CD4-positive, alpha-beta T cell treated with Interleukin-17A for 4 hours (primary cell): ENCODE data around the gene COL27A1.

Experiments
- DNase-seq: peaks from one replicate; pipeline ENCODE4 v3.0.0-alpha.2; 2020; ENCODE audit warnings: mixed read lengths

The COL27A1 gene

GRCh38 chr9:114229295-114229694 is 74.0 kb downstream of the COL27A1 start:
- no peak for DNase-seq

- DNase-seq: no peak
Observed at GRCh38 chr9:114230068-114230467, 74.7 kb downstream of the COL27A1 start.

- no peak for DNase-seq
Observed at GRCh38 chr9:114231273-114231672, 75.9 kb downstream of the COL27A1 start.

- no peak for DNase-seq
Observed at GRCh38 chr9:114231719-114232449, 76.5 kb downstream of the COL27A1 start.

- DNase-seq: no peak
Observed at GRCh38 chr9:114233491-114234185, 78.3 kb downstream of the COL27A1 start.

- DNase-seq: no peak
Observed at GRCh38 chr9:114235033-114235661, 79.8 kb downstream of the COL27A1 start.

- no peak for DNase-seq
Observed at GRCh38 chr9:114236391-114237138, 81.2 kb downstream of the COL27A1 start.

GRCh38 chr9:114237247-114237646 is 81.9 kb downstream of the COL27A1 start:
- no peak for DNase-seq

- no peak for DNase-seq
Observed at GRCh38 chr9:114237781-114238180, 82.4 kb downstream of the COL27A1 start.

- DNase-seq: no peak
Observed at GRCh38 chr9:114238472-114238871, 83.1 kb downstream of the COL27A1 start.

- DNase-seq: no peak
Observed at GRCh38 chr9:114238891-114239875, 83.8 kb downstream of the COL27A1 start.

GRCh38 chr9:114240216-114240615 is 84.9 kb downstream of the COL27A1 start:
- no peak for DNase-seq

- no peak for DNase-seq
Observed at GRCh38 chr9:114240647-114241558, 85.6 kb downstream of the COL27A1 start.

GRCh38 chr9:114242837-114243236 is 87.5 kb downstream of the COL27A1 start:
- no peak for DNase-seq

- DNase-seq: no peak
Observed at GRCh38 chr9:114243240-114243639, 87.9 kb downstream of the COL27A1 start.

GRCh38 chr9:114244570-114244969 is 89.2 kb downstream of the COL27A1 start:
- no peak for DNase-seq

GRCh38 chr9:114246558-114246957 is 91.2 kb downstream of the COL27A1 start:
- DNase-seq: no peak

- DNase-seq: no peak
Observed at GRCh38 chr9:114247077-114247476, 91.7 kb downstream of the COL27A1 start.

GRCh38 chr9:114247491-114247890 is 92.2 kb downstream of the COL27A1 start:
- no peak for DNase-seq

GRCh38 chr9:114248299-114248707 is 93.0 kb downstream of the COL27A1 start:
- DNase-seq: no peak
